AG09319 (cell line): Measurements from ENCODE around the gene TMEM51.

Source experiments
- DNase-seq: peaks from one replicate; pipeline ENCODE4 v3.0.0-alpha.2; 2010; ENCODE audit warnings: low read depth; ENCODE audit errors: extremely low read depth
- CTCF ChIP-seq: IDR thresholded peaks from 2 replicates; pipeline ENCODE4 v1.5.1; 2011; ENCODE audit warnings: low read depth, mild to moderate bottlenecking, inconsistent platforms, low read length, moderate library complexity

TMEM51 gene

GRCh38 chr1:15141935-15142539 lies 11.5 kb upstream of the TMEM51 start:
- DNase-seq, result no peak
- no peak for TF ChIP-seq CTCF

- no peak for TF ChIP-seq CTCF
- DNase-seq, result no peak
Measured at GRCh38 chr1:15145327-15145726, 8.2 kb upstream of the TMEM51 start.

- no peak for DNase-seq
- TF ChIP-seq CTCF, result no peak
Measured at GRCh38 chr1:15146142-15146680, 7.3 kb upstream of the TMEM51 start.

GRCh38 chr1:15146971-15147376 lies 6.6 kb upstream of the TMEM51 start:
- no peak for TF ChIP-seq CTCF
- DNase-seq, result no peak

- DNase-seq, result no peak
- TF ChIP-seq CTCF, result no peak
Measured at GRCh38 chr1:15148004-15148403, 5.5 kb upstream of the TMEM51 start.

GRCh38 chr1:15148475-15148874 lies 5.1 kb upstream of the TMEM51 start:
- DNase-seq, result no peak

More at GRCh38 chr1:15148475-15148874, 5.1 kb upstream of the TMEM51 start:
- TF ChIP-seq CTCF, result no peak
